ENCODE data around the gene ABL2. TPM values are rescaled to one million over a fixed set of nuclear protein-coding genes. Genes with fewer than 3 reads are reported as not detected.

Gene ABL2
- total RNA-seq, 1 donor from 2014 or later = 9.0 TPM

GRCh38 chr1:179263121-179263520 lies 33.6 kb upstream of the ABL2 start:
- no peak overlapping the region for H3K27ac ChIP-seq (replicated peaks)
- no peak overlapping the region for H3K4me3 ChIP-seq
- H3K27me3 ChIP-seq (ENCODE audit: low read depth) = no peaks in the 10 kb centered on the region
- TF ChIP-seq, protein P1, sequence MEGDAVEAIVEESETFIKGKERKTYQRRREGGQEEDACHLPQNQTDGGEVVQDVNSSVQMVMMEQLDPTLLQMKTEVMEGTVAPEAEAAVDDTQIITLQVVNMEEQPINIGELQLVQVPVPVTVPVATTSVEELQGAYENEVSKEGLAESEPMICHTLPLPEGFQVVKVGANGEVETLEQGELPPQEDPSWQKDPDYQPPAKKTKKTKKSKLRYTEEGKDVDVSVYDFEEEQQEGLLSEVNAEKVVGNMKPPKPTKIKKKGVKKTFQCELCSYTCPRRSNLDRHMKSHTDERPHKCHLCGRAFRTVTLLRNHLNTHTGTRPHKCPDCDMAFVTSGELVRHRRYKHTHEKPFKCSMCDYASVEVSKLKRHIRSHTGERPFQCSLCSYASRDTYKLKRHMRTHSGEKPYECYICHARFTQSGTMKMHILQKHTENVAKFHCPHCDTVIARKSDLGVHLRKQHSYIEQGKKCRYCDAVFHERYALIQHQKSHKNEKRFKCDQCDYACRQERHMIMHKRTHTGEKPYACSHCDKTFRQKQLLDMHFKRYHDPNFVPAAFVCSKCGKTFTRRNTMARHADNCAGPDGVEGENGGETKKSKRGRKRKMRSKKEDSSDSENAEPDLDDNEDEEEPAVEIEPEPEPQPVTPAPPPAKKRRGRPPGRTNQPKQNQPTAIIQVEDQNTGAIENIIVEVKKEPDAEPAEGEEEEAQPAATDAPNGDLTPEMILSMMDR (IDR thresholded peaks at IDR 0.05; ENCODE audit: borderline replicate concordance) = no peak
- no peaks in the 10 kb centered on the region for H3K9me3 ChIP-seq (replicated peaks)
- no peak for DNase-seq
- no peaks in the 10 kb centered on the region for H3K36me3 ChIP-seq
- H3K4me1 ChIP-seq = no peaks in the 10 kb centered on the region
- intact Hi-C loops (cut with micrococcal nuclease) = no loop called here

GRCh38 chr1:179262183-179262582 lies 32.7 kb upstream of the ABL2 start:
- Histone ChIP-seq H3K4me1 (no peaks in the 10 kb centered on the region), H3K27ac (replicated peaks) (no peak overlapping the region), H3K27me3 (ENCODE audit: low read depth) (no peaks in the 10 kb centered on the region), H3K4me3 (no peak overlapping the region), H3K9me3 (replicated peaks) (no peaks in the 10 kb centered on the region), H3K36me3 (no peaks in the 10 kb centered on the region)
- TF ChIP-seq, protein P1 (IDR thresholded peaks at IDR 0.05; ENCODE audit: borderline replicate concordance) = no peak
- intact Hi-C loops (cut with micrococcal nuclease) = no loop called here
- DNase-seq = no peak

DNA sequence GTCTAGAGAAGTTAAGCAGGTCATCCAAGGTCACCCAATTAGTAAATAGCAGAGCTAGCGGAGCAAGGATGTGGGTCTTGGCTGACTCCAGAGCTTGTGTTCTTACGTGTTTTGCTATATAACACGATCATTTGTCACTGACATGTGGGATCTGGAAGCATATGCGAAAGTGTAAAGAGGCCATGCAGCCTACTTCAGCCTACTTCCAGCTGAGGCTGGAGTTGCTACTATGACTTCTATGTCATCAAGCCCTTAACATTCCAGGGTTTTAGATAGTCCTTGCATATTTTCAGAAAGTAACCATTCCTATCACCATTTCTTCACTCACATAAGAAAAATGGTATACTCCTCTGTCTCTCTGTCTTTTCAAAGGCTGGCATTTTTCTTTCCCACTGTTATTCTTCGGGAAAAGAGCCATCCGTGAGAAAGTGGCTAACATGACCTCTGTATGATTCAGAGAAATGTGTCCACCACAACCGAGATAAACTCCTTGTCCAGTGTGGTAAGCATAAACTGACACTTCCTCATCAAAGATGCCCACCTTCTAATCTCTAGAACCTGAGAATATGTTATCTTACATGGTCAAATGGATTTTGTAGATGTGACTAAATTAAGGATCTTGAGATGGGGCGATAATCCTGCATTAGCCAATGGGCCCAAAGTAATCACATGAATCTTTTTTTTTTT lies 24.0 kb upstream of the ABL2 start:
- intact Hi-C loops (cut with micrococcal nuclease) = no loop called here
- H3K4me1 ChIP-seq = no peaks in the 10 kb centered on the region

DNA sequence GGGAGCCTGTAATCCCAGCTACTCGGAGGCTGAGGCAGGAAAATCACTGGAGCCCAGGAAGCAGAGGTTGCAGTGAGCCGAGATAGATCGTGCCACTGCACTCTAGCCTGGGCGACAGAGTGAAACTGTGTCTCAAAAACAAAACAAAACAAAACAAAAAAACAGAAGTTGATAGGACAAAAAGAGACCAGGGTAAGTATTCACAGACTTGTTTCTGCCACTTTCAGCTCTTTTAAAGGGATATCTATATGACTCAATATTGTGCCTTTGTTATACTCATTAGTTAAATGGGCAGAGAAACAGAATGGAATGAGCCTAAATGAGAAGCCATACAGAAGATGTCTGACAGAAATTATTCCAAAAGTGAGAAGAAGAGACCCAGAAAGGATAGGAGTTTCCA lies 23.1 kb upstream of the ABL2 start:
- Histone ChIP-seq H3K27me3 (ENCODE audit: low read depth) (no peaks in the 10 kb centered on the region), H3K27ac (replicated peaks) (no peak overlapping the region), H3K4me3 (no peak overlapping the region), H3K9me3 (replicated peaks) (no peaks in the 10 kb centered on the region), H3K36me3 (no peaks in the 10 kb centered on the region), H3K4me1 (no peaks in the 10 kb centered on the region)
- TF ChIP-seq, protein P1 (IDR thresholded peaks at IDR 0.05; ENCODE audit: borderline replicate concordance) = no peak
- intact Hi-C loops (cut with micrococcal nuclease) = no loop called here
- DNase-seq = no peak

More for the DNA sequence above, 24.0 kb upstream of the ABL2 start:
- no peaks in the 10 kb centered on the region for H3K27me3 ChIP-seq (ENCODE audit: low read depth)
- no peaks in the 10 kb centered on the region for H3K9me3 ChIP-seq (replicated peaks)
- no peaks in the 10 kb centered on the region for H3K36me3 ChIP-seq
- TF ChIP-seq, protein P1 (IDR thresholded peaks at IDR 0.05; ENCODE audit: borderline replicate concordance) = no peak
- H3K27ac ChIP-seq (replicated peaks) = no peak overlapping the region
- DNase-seq = no peak
- H3K4me3 ChIP-seq = no peak overlapping the region

GRCh38 chr1:179251675-179252074 lies 22.2 kb upstream of the ABL2 start:
- H3K9me3 ChIP-seq (replicated peaks) = no peaks in the 10 kb centered on the region
- no peak overlapping the region for H3K27ac ChIP-seq (replicated peaks)
- DNase-seq = no peak
- TF ChIP-seq, protein P1 (IDR thresholded peaks at IDR 0.05; ENCODE audit: borderline replicate concordance) = peak; percentile 50
- H3K36me3 ChIP-seq = no peaks in the 10 kb centered on the region
- no peaks in the 10 kb centered on the region for H3K27me3 ChIP-seq (ENCODE audit: low read depth)
- no peaks in the 10 kb centered on the region for H3K4me1 ChIP-seq
- no peak overlapping the region for H3K4me3 ChIP-seq
- intact Hi-C loops (cut with micrococcal nuclease) = no loop called here

All from left ventricle myocardium inferior (tissue), 1 donor.